HK-2 (cell line): Measurements from ENCODE around the gene SEC61A1.

Source experiments
- DNase-seq: peaks from one replicate; pipeline ENCODE4 v3.0.0-alpha.2; 2018; ENCODE audit not compliant: unreplicated experiment

SEC61A1 gene

DNA sequence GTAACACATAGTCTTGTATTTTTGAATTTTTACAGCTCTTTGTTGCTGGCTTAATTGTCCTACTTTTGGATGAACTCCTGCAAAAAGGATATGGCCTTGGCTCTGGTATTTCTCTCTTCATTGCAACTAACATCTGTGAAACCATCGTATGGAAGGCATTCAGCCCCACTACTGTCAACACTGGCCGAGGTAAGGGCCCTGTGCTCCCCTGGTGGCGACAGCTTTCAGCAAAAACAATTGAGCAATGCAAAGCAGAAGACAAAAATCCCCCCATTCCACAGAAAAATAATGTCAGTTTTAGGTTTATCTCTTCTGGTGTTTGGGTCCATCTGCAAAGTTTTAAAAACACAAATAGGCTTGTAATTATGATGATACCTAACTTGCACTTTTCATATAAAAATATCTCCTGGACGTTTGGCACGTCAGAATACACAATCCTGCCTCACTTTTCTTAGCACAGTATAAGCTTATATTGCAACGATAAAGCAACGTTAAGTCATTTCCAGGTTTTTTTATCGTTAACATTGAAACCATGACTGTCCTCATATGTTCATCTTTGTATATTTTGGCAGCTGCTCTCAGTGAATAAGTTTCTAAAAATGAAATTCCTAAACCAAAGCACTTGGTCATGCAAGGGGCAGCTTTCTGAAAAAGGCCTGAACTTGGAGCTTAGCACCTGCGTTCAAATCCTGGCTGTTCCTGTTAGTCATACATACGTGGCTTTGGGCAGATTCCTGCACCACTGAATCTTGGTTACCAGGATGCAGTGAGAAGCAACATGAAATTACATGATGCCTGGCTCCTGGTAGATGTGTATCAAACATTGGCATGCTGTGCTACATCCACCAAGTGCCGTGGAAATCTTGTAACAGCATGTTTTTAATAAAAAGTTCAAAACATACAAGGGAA is 8.5 kb downstream of the SEC61A1 start:
- DNase-seq, result no peak

DNA sequence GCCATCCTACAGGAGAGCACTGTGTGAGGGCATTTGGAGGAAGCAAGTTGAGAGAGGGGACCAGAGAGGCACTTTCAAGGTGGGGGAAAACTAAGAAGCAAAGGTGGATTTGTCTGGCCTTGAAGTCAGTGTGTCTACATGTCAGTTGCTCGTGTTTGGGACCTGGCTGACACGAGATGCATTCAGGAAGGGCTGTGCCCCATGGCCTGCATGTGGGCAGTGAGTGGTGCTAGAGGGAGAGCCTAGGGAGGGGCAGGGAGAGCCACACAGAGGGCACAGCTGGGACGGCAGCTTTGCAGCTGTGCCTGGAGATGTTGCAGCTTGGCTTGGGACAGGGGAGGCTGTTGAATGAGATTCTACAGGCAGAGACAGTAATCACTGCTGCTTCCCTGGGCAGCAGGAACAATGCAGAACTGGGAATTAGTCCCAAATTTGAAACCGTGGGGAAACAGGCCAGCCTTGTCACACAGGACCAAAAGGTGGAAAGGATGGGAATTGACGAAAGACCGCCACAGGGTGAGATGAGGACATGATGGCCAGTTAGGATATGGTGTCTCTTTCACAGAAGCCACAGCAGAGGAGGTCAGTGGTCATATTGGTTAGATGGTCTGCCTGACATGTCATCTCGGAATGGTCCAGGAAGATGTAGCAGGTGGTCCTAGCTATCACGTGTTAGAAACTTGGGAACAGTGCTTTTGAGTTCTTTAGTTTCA is 10.0 kb downstream of the SEC61A1 start:
- DNase-seq, result no peak

DNA sequence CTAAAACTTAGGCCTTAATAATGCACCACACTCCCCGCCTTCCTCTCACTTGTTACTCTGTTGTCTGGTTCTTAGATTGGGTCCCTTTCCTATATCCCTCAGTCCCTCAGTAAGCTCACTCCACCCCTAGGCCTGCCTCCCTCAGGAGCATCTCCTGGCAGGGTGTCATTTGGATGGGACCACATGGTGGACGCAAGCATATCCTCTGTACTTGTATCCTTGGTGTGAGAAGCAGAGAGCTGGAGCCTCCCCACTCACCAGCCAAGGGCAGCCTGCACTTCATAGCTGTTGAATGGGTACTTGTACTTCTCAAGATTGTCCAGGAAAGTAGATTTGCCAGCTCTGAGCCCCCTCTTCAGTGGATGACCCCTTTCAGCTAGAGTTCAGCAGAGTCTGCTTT is 11.6 kb downstream of the SEC61A1 start:
- DNase-seq, result no peak

DNA sequence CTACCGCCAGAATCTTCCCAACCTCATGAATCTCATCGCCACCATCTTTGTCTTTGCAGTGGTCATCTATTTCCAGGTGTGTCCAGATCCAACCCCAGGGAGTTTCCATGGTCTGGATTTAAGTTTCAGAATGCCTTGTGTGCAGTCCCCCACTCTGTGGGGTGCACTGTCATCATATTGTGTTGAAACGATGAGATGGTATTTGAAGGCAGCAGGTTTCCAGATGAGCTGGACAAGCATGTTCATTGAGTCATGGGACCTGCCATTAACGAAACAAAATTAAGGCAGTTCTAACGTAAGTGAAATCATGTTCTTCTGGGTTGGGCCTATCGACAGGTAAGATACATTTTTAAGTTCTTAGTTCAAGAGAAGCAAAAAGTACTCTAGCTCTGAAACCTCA is 12.7 kb downstream of the SEC61A1 start:
- DNase-seq, result no peak

DNA sequence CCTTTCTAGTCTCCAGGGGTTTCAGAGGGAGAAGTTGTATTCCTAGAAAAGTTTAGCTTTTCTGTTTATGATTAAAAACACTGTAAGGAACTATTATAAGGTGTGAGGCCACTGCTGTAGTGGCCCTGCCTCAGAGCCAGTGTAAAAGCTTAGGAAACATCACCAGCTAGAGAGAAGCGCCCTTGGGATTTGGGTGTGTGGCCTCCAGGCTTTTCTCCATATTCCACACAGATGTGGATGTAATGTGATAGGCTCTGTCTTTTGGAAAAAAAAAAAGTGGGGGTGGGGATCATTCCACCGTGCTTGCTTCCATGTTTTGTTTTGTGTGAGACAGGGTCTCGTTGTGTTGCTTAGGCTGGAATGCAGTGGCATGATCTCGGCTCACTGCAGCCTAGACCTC is 13.9 kb downstream of the SEC61A1 start:
- DNase-seq, result no peak

DNA sequence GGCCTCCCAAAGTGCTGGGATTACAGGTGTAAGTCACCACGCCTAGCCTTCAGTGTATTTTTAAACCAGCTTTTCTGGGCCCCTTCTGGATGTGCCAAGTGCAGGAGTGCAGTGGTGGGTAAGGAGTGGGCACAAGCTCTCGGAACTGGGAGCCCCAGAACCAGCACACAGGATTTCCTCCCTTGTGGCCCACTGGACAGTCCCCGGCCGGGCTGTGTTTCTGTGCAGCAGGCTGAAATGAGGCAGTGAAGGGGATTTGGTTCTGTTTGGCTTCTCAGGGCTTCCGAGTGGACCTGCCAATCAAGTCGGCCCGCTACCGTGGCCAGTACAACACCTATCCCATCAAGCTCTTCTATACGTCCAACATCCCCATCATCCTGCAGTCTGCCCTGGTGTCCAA is 14.4 kb downstream of the SEC61A1 start:
- DNase-seq, result no peak

DNA sequence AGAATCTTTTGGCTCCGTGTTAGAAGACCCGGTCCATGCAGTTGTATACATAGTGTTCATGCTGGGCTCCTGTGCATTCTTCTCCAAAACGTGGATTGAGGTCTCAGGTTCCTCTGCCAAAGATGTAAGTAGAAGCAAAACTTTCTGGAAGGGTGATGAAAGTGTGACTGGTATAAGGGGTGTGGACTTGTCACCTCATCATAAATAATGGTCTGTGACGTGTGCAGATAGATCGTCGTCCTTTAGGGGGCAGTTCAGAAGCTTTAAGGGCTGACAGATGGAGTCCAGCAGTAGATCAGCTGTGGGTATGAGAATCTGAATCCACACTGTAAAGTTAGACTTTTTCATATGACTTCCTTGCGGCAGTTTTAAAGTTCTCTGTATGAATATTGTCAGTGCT is 15.3 kb downstream of the SEC61A1 start:
- no peak for DNase-seq

DNA sequence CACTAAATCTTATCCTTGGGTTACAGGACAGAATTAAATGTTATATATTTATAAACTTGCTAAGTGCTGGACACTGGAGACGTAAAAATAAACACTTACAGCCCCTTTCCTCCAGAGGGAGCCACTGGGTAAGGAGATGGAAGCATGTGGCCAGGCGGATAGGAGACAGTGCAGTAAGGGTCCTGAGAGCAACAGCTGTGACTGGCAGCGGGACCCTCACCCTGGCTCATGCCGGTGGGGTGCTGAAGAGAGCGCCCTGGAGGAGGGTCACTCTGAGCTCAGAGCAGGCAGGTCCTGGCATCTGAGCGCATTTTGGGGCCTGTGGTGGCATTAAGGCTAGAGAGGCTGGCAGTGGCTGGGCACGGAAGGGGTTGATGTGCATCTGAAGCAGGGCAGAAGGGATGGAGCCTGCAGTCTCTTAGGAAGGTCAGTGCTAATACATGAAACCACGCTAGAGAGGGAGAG is 16.0 kb downstream of the SEC61A1 start:
- DNase-seq, result no peak

DNA sequence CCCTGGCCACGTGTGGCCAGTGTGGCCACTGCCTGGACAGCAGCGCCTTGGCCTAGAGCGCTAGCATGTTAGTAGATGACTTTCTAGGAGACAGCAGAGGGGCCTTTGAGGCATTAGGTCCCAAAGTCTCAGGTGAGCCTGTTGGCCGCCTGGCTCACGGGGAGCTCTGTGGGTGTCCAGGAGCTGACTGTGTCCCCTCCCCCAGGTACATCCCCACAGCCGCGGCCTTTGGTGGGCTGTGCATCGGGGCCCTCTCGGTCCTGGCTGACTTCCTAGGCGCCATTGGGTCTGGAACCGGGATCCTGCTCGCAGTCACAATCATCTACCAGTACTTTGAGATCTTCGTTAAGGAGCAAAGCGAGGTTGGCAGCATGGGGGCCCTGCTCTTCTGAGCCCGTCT is 17.0 kb downstream of the SEC61A1 start:
- DNase-seq, result no peak

DNA sequence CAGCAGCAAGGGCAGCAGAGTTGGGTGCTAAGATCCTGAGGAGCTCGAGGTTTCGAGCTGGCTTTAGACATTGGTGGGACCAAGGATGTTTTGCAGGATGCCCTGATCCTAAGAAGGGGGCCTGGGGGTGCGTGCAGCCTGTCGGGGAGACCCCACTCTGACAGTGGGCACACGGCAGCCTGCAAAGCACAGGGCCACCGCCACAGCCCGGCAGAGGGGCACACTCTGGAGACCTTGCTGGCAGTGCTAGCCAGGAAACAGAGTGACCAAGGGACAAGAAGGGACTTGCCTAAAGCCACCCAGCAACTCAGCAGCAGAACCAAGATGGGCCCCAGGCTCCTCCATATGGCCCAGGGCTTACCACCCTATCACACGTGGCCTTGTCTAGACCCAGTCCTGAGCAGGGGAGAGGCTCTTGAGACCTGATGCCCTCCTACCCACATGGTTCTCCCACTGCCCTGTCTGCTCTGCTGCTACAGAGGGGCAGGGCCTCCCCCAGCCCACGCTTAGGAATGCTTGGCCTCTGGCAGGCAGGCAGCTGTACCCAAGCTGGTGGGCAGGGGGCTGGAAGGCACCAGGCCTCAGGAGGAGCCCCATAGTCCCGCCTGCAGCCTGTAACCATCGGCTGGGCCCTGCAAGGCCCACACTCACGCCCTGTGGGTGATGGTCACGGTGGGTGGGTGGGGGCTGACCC is 18.8 kb downstream of the SEC61A1 start:
- no peak for DNase-seq

DNA sequence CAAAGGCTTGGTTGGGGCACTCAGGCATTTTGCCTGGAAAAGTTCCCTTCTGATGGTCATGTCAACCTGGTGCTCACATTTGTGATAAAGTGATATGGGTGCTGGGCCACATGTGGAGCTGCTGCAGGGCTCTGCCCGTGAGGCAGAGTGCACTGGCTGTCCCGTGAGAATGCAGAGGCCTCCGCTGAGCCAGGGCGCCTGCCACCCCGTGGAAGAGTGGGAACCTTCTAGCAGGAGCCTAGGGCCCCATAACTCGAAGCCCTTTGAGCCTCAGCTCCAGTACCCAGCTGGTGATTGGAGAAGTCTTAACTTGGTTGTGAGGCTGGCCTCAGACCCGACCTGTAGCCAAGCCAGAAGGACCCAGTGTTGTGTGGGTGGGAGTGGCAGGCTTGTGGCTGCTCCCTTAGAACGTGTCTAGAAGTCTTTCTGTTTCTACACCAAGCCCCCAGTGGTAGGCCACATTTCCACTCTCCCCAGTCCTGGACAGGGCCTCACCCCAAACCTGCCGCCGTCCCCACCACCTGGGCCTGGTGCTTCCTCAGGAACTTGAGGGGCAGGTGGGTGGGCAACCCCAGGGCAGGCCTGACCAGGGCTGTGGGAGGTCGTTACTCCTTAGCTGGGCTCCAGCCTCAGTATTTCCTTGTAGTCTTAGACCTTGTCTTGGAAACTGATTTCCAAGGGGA is 19.7 kb downstream of the SEC61A1 start:
- no peak for DNase-seq

DNA sequence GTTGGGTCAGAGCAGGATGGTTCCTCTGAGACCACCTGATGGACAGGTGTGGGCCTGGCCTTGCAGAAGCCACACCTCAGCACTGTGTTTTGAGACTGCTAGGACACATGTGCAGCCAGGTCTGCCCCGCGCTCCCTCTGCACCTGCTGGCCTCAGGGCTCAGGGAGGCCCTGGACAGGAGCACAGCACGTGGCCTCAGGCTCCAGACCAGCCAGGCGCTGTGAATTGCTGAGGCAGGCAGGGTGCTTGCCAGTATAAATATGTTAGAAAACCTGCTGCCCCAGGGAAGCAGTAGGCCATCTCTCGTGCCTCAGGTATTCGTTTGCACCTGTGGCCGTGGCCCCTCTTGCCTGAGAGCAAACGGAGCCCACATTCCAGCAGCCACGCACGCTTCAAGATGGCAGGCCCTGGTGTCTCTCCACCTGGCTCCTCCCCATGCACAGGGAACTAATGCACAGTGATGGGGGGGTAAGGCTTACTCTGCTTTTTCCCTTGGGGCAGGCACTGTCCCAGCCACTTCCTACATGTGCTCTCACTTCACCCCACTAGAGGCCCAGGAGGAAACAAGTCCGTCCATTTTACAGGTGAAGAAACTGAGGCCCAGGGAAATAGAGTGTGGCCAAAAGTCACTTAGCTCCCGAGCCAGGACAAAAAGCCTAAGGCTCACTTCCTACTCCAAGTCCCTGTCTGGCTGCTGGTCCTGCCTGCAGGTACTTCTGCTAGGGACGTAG is 20.4 kb downstream of the SEC61A1 start:
- DNase-seq, result no peak

DNA sequence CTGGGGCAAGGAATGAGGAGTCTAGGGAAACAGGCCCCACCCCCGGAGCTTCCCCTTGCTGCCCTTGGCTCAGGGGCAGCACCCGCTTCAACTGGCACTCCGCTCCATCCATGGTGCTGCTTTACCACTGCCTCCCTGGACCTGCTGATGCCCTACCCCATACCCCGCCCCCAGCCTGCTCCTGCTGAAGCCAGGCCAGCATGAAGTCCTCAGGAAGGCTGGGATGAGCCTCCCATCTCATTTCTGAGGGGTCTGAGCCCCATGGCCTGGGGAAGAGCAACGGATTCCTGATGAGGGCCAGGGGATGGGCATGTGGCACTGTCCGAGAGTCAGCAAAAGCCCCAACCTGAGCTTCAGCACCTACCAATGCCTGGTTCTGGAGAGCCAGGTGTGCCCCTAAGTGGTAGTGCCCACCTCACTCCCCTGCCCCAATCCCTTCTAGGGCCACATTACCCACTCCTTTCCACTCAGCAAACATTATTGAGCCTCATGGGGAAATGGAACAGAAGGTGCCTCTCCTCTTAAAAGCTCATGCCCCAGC is 21.0 kb downstream of the SEC61A1 start:
- DNase-seq, result no peak

DNA sequence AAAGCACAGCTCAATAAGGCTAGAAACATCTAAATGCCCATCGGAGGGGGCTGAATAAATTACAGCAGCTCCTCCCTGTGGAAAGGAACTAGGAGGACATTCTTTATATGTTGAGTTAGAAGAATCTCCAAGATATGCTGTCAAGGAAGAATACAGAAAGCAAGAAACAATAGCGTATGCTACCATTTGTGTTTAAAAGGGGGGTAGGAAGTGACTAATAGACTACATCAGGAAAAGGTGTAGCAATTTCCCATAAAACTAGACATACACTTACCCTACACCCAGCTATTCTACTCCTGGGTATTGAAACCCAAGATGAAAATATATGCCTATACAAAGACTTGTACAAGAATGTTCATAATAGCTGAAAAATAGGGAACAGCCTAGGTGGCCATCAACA is 21.6 kb downstream of the SEC61A1 start:
- DNase-seq, result no peak

DNA sequence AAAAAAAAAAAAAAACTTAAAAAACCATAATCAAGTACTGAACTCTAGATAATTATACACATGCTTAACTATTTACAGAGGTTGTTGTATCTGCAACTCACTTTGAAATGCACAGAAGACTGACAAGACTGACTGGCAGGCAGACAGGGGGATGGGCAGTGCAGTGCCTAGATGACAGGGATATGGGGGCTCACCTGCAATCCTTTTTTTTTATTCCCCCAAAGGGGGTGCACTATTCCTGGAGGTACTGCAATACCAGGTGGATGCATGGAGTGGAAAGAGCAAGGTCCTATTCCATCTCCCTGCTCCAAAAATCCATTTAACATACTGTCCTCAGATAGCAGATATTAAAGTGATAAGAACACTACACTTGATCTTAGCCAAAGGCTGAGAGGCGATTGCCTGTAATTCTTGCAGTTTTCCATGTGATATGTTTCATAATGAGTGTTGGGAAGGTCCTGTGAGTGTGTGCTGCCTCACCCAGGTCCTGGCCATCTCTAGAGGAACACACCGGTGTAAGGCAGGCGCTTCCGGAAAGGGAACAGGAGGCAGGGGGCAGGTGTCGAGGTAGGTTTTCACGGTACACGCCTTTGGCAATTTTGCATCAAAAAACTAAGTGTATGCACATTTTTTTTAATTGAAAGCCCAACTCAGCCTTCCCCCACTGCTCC is 22.7 kb downstream of the SEC61A1 start:
- DNase-seq, result no peak

DNA sequence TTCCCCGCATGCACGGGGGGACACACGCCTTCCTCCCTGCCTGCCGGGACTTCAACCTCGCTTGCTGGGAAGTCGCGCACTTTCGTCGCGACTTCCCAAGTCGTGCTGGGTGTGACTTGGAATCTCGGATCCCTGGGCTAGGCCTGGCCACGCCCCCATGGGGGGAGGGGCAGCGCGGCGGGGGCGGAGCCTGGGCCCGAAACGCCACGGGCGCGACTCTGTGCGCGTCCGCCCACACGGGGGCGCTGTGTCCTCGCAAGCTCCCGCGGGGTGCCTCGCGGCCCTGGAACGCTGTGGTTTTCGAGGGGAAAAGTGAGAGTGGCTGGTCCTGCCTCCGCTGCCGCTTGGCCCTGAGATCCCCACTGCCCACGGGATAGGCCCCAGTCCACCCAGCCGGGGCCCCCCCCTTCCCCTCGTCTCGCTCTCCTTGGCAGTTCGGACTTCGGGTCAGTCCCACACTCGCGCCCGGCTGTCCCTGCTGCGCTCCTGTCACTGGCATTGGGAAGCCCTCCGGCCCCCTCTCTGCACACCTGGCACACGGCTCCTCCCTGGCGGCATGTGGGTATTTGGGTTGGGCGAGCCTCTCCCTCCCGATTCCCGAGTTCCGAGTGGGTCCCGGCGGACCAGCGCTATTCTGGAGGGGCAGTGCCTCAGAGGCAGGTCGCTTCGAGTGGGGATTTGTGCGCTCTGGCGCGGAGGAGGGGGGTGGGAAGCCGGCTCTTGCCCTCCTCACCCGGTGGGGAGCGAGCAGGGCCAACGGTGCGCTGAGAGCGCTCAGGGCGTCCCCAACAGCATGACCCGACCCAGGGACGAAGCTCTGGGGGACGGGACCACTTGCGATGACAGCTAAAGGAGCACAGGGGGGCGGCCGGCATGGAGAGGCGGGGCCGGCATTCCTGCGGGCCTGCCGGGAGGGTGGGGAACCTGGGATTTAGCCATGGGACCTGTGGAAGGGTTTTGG is 23.6 kb downstream of the SEC61A1 start:
- DNase-seq, result peak; percentile 91

DNA sequence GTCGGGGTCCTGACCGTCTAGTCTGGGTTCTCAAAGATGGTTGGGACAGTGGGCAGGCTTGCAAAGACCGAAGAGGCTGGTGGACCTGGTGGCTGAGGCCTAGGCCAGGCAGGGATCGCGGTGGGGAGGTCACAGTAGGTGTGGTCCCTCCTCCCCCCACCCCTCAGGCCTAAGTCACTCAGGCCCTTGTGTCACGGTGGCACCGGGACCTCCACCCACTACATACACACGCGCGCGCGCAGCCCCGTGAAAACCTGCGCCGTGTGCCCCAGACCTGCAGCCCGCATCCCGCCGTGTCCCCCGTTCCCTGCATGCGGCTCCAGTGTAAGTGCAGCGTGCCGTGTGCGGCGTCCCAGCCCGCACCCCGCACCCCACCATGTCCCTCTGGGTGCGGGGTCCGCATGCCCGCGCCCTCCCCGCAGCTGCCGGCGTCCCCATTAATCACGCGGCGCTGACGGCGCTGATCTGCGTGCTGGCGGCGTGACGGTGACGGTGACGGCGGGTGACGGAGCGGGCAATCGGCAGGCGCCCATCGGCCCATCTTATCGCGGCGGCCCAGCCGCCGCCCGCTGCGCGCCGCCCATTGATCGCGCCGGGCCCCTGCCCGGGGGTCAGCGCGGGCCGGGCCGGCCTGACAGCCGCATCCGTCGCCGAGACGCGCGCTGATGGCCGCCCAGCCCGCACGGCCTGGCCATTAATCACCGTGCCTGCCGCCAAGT is 24.4 kb downstream of the SEC61A1 start:
- no peak for DNase-seq

DNA sequence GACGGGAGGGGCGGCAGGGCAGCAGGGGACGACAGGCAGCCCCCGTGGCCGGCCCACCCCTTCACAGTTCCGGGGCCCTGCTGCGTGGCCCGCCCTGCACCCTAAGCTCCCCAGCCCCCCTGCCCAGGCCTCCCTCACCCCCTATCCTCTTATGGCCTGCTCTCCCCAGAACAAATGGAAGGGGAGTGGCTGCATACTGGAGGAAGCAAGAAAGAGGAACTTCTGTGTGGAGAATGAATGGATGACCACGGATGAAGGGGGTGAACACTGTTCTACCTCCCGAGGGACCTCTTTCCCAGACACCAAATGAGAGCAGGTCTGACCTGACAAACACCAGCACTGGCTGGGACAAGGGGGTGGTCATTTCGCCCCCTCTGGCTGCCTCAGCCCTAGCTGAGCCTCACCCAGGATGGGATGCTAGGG is 25.0 kb downstream of the SEC61A1 start:
- no peak for DNase-seq

DNA sequence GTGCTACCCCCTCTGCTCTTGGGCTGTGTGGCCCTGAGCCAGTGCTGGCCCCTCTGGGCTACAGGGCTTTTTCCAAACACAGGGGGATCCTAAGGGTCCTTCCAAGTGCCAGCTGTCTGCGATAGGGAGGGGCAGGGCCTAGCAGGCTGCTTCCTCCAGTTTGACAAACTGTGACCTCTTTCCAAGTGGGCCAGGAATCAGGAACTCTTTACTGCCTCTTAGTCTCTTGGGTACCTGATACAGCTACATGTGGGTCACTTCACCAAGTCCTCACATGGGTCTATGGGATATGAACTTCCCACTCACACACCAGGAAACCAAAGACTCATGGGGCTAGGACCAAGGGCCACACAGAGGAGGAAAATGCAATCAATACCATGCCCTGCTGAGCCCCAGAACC is 25.4 kb downstream of the SEC61A1 start:
- DNase-seq, result no peak
